SK-N-SH (cell line): ENCODE data around the gene REG1A.

Source experiments
- CTCF ChIP-seq: fragments of 200-600 bp; sonication (generic); IDR thresholded peaks from 2 replicates; pipeline ENCODE4 v1.6.1; 2017; ENCODE audit warnings: antibody characterized with exemption, mild to moderate bottlenecking, moderate library complexity
- POLR2AphosphoS5 ChIP-seq: IDR thresholded peaks from 2 replicates; pipeline ENCODE4 v1.6.1; 2012; ENCODE audit warnings: low read depth, low read length
- TAF1 ChIP-seq: IDR thresholded peaks from 2 replicates; pipeline ENCODE4 v1.6.1; 2012; ENCODE audit warnings: low read depth, mild to moderate bottlenecking, low read length, moderate library complexity, borderline replicate concordance

GRCh38 chr2:79114797-79115494 is 5.3 kb upstream of the REG1A start:
- TF ChIP-seq POLR2AphosphoS5 = no peak
- no peak for TF ChIP-seq CTCF
- TF ChIP-seq TAF1 = no peak
